Measurements from ENCODE around the gene ARMC9. TPM values are rescaled to one million over a fixed set of nuclear protein-coding genes. Genes with fewer than 3 reads are reported as not detected.
"Not testable (repeated sequence)": the region's sequence is repeated elsewhere in the genome, so short reads cannot be mapped to it uniquely, and the experiment has no call there.

The ARMC9 gene
- polyA plus RNA-seq, 1 donor from 2014 or later = 1.2 TPM

DNA sequence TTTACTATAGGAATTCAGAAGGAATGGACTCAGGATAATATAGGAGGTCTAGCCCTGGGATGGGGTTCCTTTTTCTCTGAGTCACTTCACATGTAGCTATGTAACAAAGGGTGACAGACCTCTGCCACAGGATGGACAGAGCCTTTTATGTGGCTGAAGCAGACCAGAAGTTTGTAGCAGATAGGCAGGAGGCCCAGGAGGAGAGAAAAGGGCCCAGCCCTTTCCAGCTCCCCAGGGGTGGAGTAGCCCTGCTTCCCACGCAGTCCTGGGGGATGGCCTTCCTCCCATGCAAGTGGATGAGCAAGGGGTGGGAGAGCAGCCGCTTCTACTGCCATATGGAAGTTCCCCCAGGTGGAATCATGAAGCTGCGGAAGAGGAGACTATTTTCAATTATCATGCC is 40.3 kb downstream of the ARMC9 start:
- Mint-ChIP-seq H3K36me3 (no peaks in the 10 kb centered on the region), H3K9me3 (no peaks in the 10 kb centered on the region), H3K27ac (no peak overlapping the region), H3K4me1 (no peaks in the 10 kb centered on the region), H3K4me3 (no peak overlapping the region), H3K27me3 (no peaks in the 10 kb centered on the region)

DNA sequence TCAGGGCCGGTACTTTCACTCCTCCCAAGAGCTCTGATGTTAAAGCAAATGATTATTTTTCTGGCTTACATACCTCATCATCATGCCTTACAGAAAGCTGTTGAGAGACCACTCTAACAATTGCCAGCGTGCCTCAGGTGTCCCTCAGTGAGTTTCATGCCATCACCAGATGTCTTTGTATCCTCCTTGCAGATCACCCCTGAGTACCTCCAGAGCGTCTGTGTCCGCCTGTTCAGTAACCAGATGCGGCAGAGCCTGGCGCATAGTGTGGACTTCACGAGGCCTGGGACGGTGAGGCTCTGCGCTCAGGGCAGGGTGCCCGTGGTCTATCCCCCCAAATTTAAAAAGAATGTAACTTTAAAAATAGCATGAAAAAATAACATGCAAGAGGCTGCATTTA is 41.3 kb downstream of the ARMC9 start:
- Mint-ChIP-seq H3K36me3 (no peaks in the 10 kb centered on the region), H3K27me3 (no peaks in the 10 kb centered on the region), H3K4me1 (no peaks in the 10 kb centered on the region), H3K9me3 (no peaks in the 10 kb centered on the region), H3K27ac (no peak overlapping the region), H3K4me3 (no peak overlapping the region)

DNA sequence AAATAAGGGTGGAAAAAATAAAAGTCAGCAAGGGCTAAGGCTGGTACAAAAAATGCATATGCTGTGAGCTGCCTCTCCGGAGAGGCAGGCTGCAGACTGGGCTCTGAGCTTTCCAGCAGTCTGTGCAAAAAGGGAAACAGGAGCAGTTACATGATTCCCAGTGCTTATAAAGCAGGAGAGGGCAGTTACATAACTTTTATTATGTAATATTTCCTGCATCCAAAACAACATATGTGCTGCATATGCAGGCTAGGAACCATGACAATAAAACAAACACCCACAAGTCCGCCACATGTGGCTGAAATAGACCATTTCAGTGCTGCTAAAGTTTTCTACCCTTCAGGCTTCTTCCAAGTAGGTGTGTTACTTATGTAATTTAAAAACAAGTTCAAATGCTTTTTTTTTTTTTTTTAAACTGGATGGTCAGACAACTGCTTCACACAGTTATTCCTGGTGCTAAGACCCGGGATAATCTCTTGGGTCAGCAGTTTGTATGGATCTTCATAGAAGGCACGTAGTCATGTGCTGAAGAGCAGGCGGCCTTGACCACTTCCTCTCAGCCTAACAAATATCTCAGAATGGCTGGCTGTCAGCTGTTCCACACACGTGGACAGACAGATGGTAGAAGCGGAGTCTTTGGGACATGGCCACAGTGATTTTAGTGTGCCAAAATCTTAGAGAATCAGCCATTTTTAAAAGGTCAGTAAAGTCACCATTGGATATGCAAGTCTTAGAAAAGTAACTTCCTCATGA is 43.5 kb downstream of the ARMC9 start:
- H3K27ac Mint-ChIP-seq = no peak overlapping the region
- peaks cover 0 to 3% (median 0%) of the 10 kb centered on the region in 3 donors for H3K4me1 Mint-ChIP-seq
- H3K27me3 Mint-ChIP-seq = no peaks in the 10 kb centered on the region
- no peaks in the 10 kb centered on the region for H3K9me3 Mint-ChIP-seq
- no peak overlapping the region for H3K4me3 Mint-ChIP-seq
- H3K36me3 Mint-ChIP-seq = no peaks in the 10 kb centered on the region

DNA sequence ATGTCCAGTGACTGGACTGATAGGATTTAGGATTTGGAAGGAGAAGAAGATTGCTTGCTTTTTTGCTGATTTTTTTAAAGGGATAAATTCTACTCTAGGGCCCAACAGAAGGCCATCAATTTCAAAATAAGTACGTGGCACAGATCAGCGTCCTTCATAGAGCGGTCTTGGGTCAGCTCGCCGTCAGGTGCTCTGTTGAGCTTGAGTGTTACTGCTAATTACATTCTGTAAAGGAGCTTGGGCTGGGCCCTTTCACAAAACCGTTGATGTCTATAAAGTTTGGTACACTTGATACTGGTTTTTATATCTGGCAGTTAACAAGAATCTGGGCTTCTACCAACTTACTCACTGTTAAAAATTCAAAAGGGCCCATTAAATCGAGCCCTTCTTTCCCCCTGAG is 45.4 kb downstream of the ARMC9 start:
- Mint-ChIP-seq H3K27me3 (no peaks in the 10 kb centered on the region), H3K36me3 (no peaks in the 10 kb centered on the region), H3K4me3 (no peak overlapping the region), H3K9me3 (no peaks in the 10 kb centered on the region), H3K4me1 (peaks cover 0 to 4% (median 0%) of the 10 kb centered on the region in 3 donors), H3K27ac (no peak overlapping the region)

DNA sequence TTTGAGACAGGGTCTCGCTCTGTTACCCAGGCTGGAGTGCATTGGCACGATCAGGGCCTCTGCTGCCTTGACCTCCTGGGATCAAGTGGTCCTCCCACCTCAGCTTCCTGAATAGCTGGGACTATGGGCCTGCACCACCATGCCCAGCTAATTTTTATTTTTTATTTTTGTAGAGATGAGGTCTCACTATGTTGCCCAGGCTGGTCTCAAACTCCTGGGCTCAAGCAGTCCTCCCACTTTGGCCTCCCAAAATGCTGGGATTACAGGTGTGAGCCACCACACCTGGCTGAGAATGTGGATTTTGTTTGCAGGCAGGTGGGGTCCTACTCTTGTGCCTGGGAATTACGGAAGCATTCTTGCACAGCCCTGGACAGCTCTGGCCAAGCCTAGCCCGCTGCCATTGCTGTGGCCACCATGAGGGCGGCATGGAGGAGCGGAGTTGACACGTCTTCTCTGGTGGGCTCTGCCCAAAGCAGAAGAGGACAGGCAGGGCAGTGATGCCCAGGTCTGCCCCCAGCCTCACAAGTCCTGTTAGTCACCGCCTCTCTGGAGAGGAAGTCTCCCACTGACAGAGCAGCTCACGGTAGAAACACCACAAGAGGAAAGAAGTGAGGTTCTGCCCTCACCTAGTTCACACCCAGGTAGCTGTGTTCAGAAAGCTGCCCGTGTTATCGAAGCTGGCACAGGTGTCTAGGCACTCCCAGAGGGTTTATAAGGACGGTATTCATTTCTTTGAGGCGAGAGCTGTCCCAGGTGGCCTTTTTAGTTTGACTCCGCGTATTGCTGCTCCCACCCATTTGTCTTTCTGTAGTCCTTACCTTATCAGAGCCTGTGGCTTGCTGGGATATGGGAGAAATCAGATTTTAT is 46.2 kb downstream of the ARMC9 start:
- H3K4me1 Mint-ChIP-seq = peaks cover 0 to 4% (median 0%) of the 10 kb centered on the region in 3 donors

DNA sequence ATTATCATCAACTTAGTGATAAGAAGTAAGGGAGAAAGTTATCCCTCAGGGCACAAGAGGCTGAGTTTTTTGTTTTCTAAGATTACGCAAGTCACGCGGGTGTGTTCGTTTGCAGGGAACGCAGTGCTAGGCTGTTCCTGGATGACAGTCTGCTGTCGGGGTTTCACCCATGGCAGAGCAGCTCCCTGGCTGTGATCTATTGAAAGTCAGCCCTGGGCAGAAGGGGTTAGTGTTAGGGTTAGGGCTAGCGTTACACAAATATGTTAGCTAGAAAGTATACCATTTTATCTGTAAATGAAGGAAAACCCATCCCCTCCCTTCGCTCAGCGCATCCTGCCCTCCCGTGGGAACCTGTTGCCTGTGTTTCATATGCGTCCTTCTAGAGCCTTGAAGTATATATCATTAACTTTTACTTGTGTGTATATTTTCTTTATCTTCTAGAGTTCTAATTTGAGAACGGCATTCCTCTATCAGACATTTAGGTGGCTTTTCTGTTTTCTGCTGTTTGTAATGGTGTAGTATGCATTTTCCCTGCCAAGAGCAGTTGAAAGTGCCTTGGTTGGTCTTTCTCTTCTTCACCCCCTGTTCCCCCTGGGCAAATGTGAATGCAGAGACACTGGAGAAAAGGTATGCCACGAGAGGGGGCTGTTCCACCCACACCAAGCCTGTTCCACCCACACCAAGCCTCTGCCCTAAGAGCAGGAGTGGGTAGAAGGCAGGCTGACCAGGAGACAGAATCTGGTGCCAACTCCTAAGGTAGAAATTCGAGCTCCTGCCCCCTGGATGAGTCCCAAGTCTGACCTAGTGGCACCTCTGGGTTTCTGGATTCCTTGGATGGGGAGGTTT is 47.0 kb downstream of the ARMC9 start:
- Mint-ChIP-seq H3K4me3 (no peak overlapping the region), H3K27ac (no peak overlapping the region), H3K27me3 (no peaks in the 10 kb centered on the region), H3K9me3 (no peaks in the 10 kb centered on the region), H3K36me3 (no peaks in the 10 kb centered on the region), H3K4me1 (peaks cover 0 to 4% (median 0%) of the 10 kb centered on the region in 3 donors)

More for the DNA sequence above, 46.2 kb downstream of the ARMC9 start:
- H3K27me3 Mint-ChIP-seq = no peaks in the 10 kb centered on the region
- H3K27ac Mint-ChIP-seq = peak overlapping the region in 1 of 3 donors; percentile 59
- H3K9me3 Mint-ChIP-seq = no peaks in the 10 kb centered on the region
- no peak overlapping the region for H3K4me3 Mint-ChIP-seq
- H3K36me3 Mint-ChIP-seq = no peaks in the 10 kb centered on the region

DNA sequence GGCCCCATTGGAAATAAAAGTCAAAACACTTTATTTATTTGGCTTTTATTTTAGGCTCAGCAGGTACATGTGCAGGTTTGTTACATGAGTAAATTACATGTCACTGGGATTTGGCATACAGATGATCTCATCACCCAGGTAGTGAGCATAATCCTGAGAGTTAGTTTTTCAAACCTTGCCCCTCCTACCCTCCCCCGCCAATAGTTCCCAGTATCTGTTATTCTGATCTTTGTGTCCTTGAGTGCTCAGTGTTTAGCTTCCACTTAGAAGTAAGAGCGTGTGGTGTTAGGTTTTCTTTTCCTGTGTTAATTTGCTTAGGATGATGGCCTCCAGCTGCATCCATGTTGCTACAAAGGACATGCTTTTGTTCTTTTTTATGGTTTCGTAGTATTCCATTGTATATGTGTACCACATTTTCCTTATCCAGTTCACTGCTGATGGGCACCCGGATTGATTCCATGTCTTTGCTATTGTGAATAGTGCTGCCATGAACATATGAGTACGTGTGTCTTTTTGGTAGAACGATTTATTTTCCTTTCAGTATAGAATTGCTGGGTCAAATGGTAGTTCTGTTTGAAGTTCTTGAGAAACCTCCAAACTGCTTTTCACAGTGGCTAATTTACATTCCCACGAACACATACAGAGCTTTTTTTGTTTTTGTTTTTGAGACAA is 47.9 kb downstream of the ARMC9 start:
- Mint-ChIP-seq H3K27ac (peak overlapping the region in 1 of 3 donors; percentile 46), H3K36me3 (no peaks in the 10 kb centered on the region), H3K4me3 (no peak overlapping the region)

DNA sequence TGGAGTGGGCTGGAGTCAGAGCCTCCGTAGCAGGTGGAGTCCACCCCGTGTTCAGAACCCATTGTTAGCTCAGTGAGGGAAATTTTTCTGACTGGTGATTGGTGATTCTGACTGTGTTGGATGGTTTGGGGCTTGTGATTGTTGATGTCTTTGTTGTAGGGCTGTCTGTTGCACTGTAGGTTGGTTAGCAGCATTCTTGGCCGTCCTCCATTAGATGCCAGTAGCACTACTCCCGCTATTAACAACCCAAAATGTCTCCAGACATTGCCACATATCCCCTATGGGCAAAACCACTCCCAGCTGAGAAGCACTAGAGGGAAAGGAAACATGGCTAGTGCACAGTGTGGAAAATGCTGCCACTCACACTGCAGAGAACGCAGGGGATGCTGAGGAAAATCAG is 51.7 kb downstream of the ARMC9 start:
- Mint-ChIP-seq H3K27me3 (no peaks in the 10 kb centered on the region), H3K27ac (no peak overlapping the region)

More for the DNA sequence above, 47.9 kb downstream of the ARMC9 start:
- Mint-ChIP-seq H3K27me3 (no peaks in the 10 kb centered on the region), H3K9me3 (no peaks in the 10 kb centered on the region), H3K4me1 (peaks cover 0 to 4% (median 0%) of the 10 kb centered on the region in 3 donors)

DNA sequence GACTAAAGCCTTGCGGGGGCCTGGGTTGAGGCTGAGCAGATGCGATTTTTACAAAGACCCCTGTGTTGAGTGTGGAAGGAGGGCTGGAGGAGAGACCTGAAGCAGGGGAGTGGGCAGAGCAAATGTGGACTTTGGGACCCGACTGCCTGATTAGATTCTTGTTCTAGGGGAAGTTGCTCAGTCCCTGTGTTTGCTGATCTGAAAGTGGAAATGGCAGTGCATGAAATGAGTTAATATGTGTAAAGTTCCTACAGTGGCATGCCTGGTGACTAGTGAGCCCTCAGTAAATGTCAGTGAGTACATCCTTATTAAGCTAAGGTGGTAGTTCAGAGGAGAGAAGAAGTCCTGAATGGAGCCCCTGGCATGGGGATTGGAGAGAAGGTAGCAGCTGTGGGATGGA is 52.3 kb downstream of the ARMC9 start:
- no peak overlapping the region for H3K4me3 Mint-ChIP-seq
- H3K9me3 Mint-ChIP-seq = no peaks in the 10 kb centered on the region
- H3K27ac Mint-ChIP-seq = no peak overlapping the region
- H3K36me3 Mint-ChIP-seq = no peaks in the 10 kb centered on the region
- no peaks in the 10 kb centered on the region for H3K27me3 Mint-ChIP-seq
- peaks cover 0 to 4% (median 0%) of the 10 kb centered on the region in 3 donors for H3K4me1 Mint-ChIP-seq

More for the DNA sequence above, 51.7 kb downstream of the ARMC9 start:
- no peaks in the 10 kb centered on the region for H3K9me3 Mint-ChIP-seq
- H3K36me3 Mint-ChIP-seq = no peaks in the 10 kb centered on the region
- H3K4me3 Mint-ChIP-seq = no peak overlapping the region
- peaks cover 0 to 4% (median 0%) of the 10 kb centered on the region in 3 donors for H3K4me1 Mint-ChIP-seq

DNA sequence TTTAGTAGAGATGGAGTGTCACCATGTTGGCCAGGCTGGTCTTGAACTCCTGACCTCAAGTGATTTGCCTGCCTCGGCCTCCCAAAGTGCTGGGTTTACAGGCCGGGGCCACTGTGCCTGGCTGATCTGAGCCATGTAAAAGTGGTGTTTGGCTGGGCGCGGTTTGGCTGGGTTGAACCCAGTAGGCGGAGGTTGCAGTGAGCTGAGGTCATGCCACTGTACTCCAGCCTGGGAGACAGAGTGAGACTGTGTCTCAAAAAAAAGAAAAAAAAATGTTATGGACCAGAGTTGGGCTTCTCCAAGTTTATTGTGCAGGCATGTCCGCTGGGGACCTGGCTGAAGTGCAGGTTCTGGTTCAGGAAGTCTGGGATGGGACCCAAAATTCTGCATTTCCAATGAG is 54.9 kb downstream of the ARMC9 start:
- not testable (repeated sequence) for H3K9me3 Mint-ChIP-seq, H3K36me3 Mint-ChIP-seq, H3K4me1 Mint-ChIP-seq, H3K27ac Mint-ChIP-seq, H3K4me3 Mint-ChIP-seq, H3K27me3 Mint-ChIP-seq

DNA sequence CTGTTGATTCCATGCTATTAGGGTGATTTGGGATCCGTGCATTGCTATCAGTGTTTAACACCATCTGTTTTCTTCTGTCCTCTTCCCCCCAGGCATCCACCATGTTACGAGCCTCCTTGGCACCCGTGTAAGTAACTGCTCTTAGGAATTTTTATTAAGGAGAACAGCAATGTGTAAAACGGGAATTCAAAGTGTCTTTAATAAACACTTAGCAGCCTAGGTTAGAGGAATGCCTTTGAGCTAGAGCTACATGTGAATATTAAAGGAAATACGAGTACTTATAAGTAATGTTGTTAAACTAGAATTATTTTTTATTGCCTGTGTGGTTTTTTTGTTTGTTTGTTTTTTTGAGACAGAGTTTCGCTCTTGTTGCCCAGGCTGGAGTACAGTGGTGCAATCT is 58.1 kb downstream of the ARMC9 start:
- H3K9me3 Mint-ChIP-seq = no peaks in the 10 kb centered on the region
- H3K36me3 Mint-ChIP-seq = peaks cover 1% of the 10 kb centered on the region

DNA sequence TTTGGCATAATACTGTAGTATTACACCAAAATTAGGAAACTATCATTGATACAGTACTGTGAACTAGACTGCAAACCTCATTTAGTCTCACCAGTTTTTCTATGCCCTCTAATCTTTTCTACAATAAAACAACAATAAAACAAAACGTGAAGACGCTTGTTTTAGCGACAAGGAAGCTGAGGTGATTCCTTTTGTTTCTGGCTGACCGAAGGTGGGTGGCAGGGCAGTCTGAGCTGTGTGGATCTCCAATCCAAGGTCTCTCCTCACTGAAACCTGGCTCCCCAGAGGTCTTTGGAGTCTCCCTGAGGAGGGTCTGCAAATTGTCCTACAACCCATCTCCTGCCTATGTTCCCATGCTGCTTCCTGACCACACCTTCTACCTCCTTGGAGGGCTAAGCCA is 59.3 kb downstream of the ARMC9 start:
- Mint-ChIP-seq H3K4me1 (no peaks in the 10 kb centered on the region), H3K4me3 (no peak overlapping the region), H3K36me3 (peaks cover 1% of the 10 kb centered on the region), H3K9me3 (no peaks in the 10 kb centered on the region), H3K27me3 (no peaks in the 10 kb centered on the region), H3K27ac (no peak overlapping the region)

More for the DNA sequence above, 58.1 kb downstream of the ARMC9 start:
- Mint-ChIP-seq H3K27ac (no peak overlapping the region), H3K27me3 (no peaks in the 10 kb centered on the region), H3K4me1 (no peaks in the 10 kb centered on the region), H3K4me3 (no peak overlapping the region)

DNA sequence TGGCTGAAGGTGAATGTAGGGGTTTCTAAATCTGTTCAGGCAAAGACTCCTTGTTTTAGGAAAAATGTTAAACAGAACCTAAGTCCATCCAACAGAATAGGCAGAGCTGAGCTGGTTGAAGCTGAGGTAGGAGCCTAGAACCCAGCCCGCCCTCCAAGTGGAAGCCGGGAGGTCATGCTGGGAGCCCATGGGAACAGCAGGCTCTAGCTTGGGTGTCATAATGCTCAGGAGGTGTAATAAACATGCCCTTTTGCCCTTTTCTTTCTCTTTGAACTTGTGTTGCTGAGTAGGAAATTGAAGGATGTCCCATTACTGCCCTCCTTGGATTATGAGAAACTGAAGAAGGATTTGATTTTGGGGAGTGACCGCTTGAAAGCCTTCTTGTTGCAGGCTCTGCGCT is 60.3 kb downstream of the ARMC9 start:
- H3K9me3 Mint-ChIP-seq = no peaks in the 10 kb centered on the region
- no peak overlapping the region for H3K4me3 Mint-ChIP-seq
- no peak overlapping the region for H3K27ac Mint-ChIP-seq
- H3K36me3 Mint-ChIP-seq = peaks cover 1% of the 10 kb centered on the region
- no peaks in the 10 kb centered on the region for H3K4me1 Mint-ChIP-seq
- no peaks in the 10 kb centered on the region for H3K27me3 Mint-ChIP-seq

DNA sequence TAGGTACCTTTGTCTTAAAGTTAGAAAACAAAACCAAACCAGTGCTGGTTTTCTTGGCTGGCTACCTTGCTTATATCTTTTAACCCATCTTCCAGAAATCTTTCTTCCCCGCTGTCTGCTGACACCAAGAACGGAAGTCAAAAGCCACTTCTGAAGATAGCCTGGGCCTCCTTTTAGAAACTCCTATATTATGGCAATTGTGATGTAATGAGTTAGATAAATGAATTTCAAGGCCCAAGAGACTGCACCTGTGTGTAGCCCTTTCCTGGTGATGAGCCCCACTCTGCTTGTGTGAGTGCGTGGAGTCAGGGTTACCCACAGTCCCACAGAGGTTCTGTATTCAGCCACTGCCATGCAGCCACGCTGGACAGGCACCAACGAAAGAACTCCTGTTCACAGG is 60.7 kb downstream of the ARMC9 start:
- H3K4me3 Mint-ChIP-seq = no peak overlapping the region
- H3K27ac Mint-ChIP-seq = no peak overlapping the region
- no peaks in the 10 kb centered on the region for H3K9me3 Mint-ChIP-seq

More for the DNA sequence above, 60.7 kb downstream of the ARMC9 start:
- Mint-ChIP-seq H3K36me3 (peaks cover 1% of the 10 kb centered on the region), H3K4me1 (no peaks in the 10 kb centered on the region), H3K27me3 (no peaks in the 10 kb centered on the region)
